Esophagus (tissue), 2 donors: Measurements from ENCODE around the gene MAP1LC3B. TPM values are rescaled to one million over a fixed set of nuclear protein-coding genes. Genes with fewer than 3 reads are reported as not detected.

Experiments used
- H3K27ac ChIP-seq, 2 donors: one replicate each; pipeline ENCODE4 v1.5.1; 2013; ENCODE audit warnings: low read depth in 2 of 2, mild to moderate bottlenecking in 2 of 2, inconsistent platforms in 1 of 2, low read length in 1 of 2, moderate library complexity in 1 of 2
- H3K27me3 ChIP-seq, 2 donors: one replicate each; pipeline ENCODE4 v1.6.1; 2013; ENCODE audit warnings: low read length in 2 of 2, control low read depth in 1 of 2, mild to moderate bottlenecking in 1 of 2; ENCODE audit not compliant: insufficient read depth in 2 of 2, control insufficient read depth in 1 of 2
- H3K36me3 ChIP-seq, 2 donors: one replicate each; pipeline ENCODE4 v1.6.1; 2013; ENCODE audit warnings: low read length in 1 of 2; ENCODE audit not compliant: control insufficient read depth in 2 of 2, insufficient read depth in 2 of 2
- H3K4me1 ChIP-seq, 2 donors: one replicate each; pipeline ENCODE4 v1.6.1; 2013; ENCODE audit warnings: low read length in 1 of 2; ENCODE audit not compliant: control insufficient read depth in 2 of 2, insufficient read depth in 2 of 2
- H3K4me3 ChIP-seq, 2 donors: one replicate each; pipeline ENCODE4 v1.5.1; 2013; ENCODE audit warnings: low read length in 2 of 2, mild to moderate bottlenecking in 2 of 2, low read depth in 1 of 2, moderate library complexity in 1 of 2
- H3K9me3 ChIP-seq, 2 donors: one replicate each; pipeline ENCODE4 v1.6.1; 2013; ENCODE audit warnings: mild to moderate bottlenecking in 2 of 2, low read depth in 1 of 2, low read length in 1 of 2, moderate library complexity in 1 of 2; ENCODE audit not compliant: control insufficient read depth in 2 of 2, insufficient read depth in 1 of 2
- WGBS, 2 donors: extraction: QIAGEN DNeasy Blood & Tissue Kit; methylation state at CpG; one replicate each; pipeline ENCODE4 v1.1.7; 2013; 5-methylcytosine and 5-hydroxymethylcytosine counted together
- polyA plus RNA-seq, 2 donors: library from polyadenylated mRNA; stranded (reverse); fragments of 200-250 nt; gene quantifications; one replicate each; pipeline ENCODE4 v1.2.3, GENCODE V29; 2013
- donor health status: healthy with polysubstance abuse.
- donor health status: Bipolar disorder and iron deficiency.

The MAP1LC3B gene
- polyA plus RNA-seq, result 10 to 100 TPM; 28.1 to 41.2 TPM

- H3K27me3 ChIP-seq, result no peaks in the 10 kb centered on the region
- WGBS, 2 donors, result 1% methylated on average over 46 to 113 of the region's 113 CpGs
- H3K9me3 ChIP-seq, result no peaks in the 10 kb centered on the region
- no peaks in the 10 kb centered on the region for H3K36me3 ChIP-seq
- peak within 1 kb of the TSS; percentile 81 to 95 for H3K4me3 ChIP-seq
- H3K4me1 ChIP-seq, result peaks cover 3 to 5% of the 10 kb centered on the region in 2 donors
- H3K27ac ChIP-seq, result peak within 1 kb of the TSS; percentile 97 to 98
Observed at GRCh38 chr16:87391950-87392820, at the start of gene MAP1LC3B. TSS of gene MAP1LC3B (plus strand) at chr16:87392336. CDS start at chr16:87392428, 92 bp downstream.

DNA sequence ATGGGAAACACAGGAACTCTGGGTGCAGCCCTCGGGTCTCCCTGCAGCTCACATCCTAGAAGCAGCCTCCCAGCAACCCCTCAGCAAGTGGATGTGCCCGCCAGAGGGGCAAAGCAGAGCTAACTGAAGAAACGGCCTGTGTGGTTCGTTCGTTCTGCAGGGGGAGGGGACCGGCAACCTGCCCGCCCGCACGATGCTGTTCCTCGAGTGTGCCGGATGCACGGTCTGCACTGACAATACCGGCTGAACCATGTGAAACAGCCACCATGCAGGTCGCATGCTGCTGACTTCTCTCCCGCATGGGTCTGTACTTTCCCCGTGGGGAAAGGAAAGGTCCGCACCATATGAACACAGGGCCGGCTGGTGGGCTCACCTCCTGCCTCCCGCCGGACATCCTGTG is 49.6 kb upstream of the MAP1LC3B start:
- no peaks in the 10 kb centered on the region for H3K27me3 ChIP-seq
- peaks cover 0 to 3% of the 10 kb centered on the region in 2 donors for H3K4me1 ChIP-seq
- no peak overlapping the region for H3K4me3 ChIP-seq
- WGBS, 2 donors, result 94 to 96% methylated on average over 20 of the region's 20 CpGs
- no peak overlapping the region for H3K27ac ChIP-seq
- peaks cover 9 to 41% of the 10 kb centered on the region in 2 donors for H3K36me3 ChIP-seq
- no peaks in the 10 kb centered on the region for H3K9me3 ChIP-seq

DNA sequence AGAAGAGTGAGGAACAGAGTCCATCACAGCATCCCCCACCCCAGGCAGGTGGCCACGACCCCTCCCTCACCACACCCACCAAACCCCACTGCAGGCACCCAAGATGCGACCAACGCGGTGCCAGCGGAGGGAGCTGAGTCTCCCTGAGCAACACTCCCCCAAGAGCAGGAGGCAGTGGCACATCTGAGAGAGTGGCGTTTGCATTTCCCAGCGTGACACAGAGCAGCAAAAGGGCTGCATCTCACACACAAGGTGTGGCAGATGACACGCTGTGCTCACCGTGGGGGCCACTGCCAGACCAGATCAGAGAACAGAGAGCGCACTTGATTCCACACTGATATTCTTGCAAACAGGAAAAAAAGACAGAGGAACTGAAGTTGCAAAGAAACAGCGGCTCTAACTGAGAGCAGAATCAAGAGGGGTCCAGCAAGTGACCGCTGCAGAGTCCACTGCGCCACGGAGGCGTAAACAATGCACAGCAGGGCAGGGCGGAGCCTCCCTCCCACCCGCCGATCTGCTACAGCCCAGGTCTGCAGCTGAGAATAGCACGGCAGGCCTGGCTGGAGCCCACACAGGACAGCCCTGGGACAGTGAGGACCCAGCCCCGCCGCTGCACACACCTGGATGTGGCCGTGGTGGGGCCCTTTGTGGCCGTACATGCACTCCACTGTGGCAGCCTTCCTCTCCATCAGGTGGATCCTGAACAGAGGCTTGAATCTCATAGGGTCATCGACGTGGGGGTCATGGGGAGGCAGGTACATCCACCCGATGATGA is 49.0 kb upstream of the MAP1LC3B start:
- H3K9me3 ChIP-seq, result no peaks in the 10 kb centered on the region
- no peaks in the 10 kb centered on the region for H3K27me3 ChIP-seq
- H3K36me3 ChIP-seq, result peaks cover 9 to 41% of the 10 kb centered on the region in 2 donors
- 82 to 83% methylated on average over 26 of the region's 26 CpGs for WGBS, 2 donors
- H3K27ac ChIP-seq, result no peak overlapping the region
- no peak overlapping the region for H3K4me3 ChIP-seq
- peaks cover 0 to 3% of the 10 kb centered on the region in 2 donors for H3K4me1 ChIP-seq

GRCh38 chr16:87343753-87344050 is 48.4 kb upstream of the MAP1LC3B start:
- Histone ChIP-seq H3K27ac (no peak overlapping the region), H3K9me3 (no peaks in the 10 kb centered on the region), H3K4me3 (no peak overlapping the region), H3K4me1 (peaks cover 0 to 3% of the 10 kb centered on the region in 2 donors), H3K27me3 (no peaks in the 10 kb centered on the region), H3K36me3 (peaks cover 9 to 41% of the 10 kb centered on the region in 2 donors)
- 85 to 86% methylated on average over 11 of the region's 11 CpGs for WGBS, 2 donors

- Histone ChIP-seq H3K27ac (peak overlapping the region; percentile 34 to 48), H3K4me3 (no peak overlapping the region), H3K9me3 (no peaks in the 10 kb centered on the region), H3K27me3 (no peaks in the 10 kb centered on the region), H3K36me3 (peaks cover 6 to 37% of the 10 kb centered on the region in 2 donors), H3K4me1 (peaks cover 0 to 3% of the 10 kb centered on the region in 2 donors)
- 79 to 86% methylated on average over 34 of the region's 34 CpGs for WGBS, 2 donors
Observed at GRCh38 chr16:87344165-87344930, 47.8 kb upstream of the MAP1LC3B start.

GRCh38 chr16:87344931-87345631 is 47.1 kb upstream of the MAP1LC3B start:
- Histone ChIP-seq H3K4me3 (no peak overlapping the region), H3K36me3 (peaks cover 6 to 35% of the 10 kb centered on the region in 2 donors), H3K27me3 (no peaks in the 10 kb centered on the region), H3K27ac (peak overlapping the region; percentile 34 to 48), H3K4me1 (peaks cover 0 to 3% of the 10 kb centered on the region in 2 donors), H3K9me3 (no peaks in the 10 kb centered on the region)
- 56 to 62% methylated on average over 16 to 17 of the region's 17 CpGs for WGBS, 2 donors

GRCh38 chr16:87345726-87346424 is 46.3 kb upstream of the MAP1LC3B start:
- Histone ChIP-seq H3K9me3 (no peaks in the 10 kb centered on the region), H3K27ac (peak overlapping the region in 1 of 2 donors; percentile 29), H3K27me3 (no peaks in the 10 kb centered on the region), H3K4me1 (peaks cover 0 to 6% of the 10 kb centered on the region in 2 donors), H3K4me3 (no peak overlapping the region), H3K36me3 (peaks cover 6 to 35% of the 10 kb centered on the region in 2 donors)
- WGBS, 2 donors, result 92 to 93% methylated on average over 27 to 28 of the region's 28 CpGs

GRCh38 chr16:87346517-87347060 is 45.5 kb upstream of the MAP1LC3B start:
- Histone ChIP-seq H3K4me3 (no peak overlapping the region), H3K9me3 (no peaks in the 10 kb centered on the region), H3K27ac (no peak overlapping the region), H3K4me1 (peaks cover 0 to 6% of the 10 kb centered on the region in 2 donors), H3K27me3 (no peaks in the 10 kb centered on the region), H3K36me3 (peaks cover 6 to 35% of the 10 kb centered on the region in 2 donors)
- WGBS, 2 donors, result 94% methylated on average over 21 of the region's 21 CpGs
